Panc1 (cell line): ENCODE measurements around the gene STK39. TPM values are rescaled to one million over a fixed set of nuclear protein-coding genes. Genes with fewer than 3 reads are reported as not detected.

ENCODE experiments used
- ATAC-seq: fragments of 200-7000 bp; cut with Tn5 transposase; 2 replicates; pipeline ENCODE4 v1.9.1; 2020; ENCODE audit warnings: mild to moderate bottlenecking, moderate library complexity
- BruUV-seq: library from RNA; stranded (reverse); fragments of 400-500 nt; replicated peaks from 2 replicates; lab custom pipeline; 2021; lab: Mats Ljungman, UMichigan
- CTCF ChIA-PET: fragments of 300-600 bp; sonication (Branson Sonifier 250); formaldehyde crosslinking; loops from one replicate; lab custom pipeline; 2022; ENCODE audit warnings: antibody characterized with exemption; lab: Charles Lee
- POLR2A ChIA-PET: fragments of 300-600 bp; sonication (Branson Sonifier 250); formaldehyde crosslinking; loops from one replicate; lab custom pipeline; 2022; ENCODE audit warnings: antibody characterized with exemption; lab: Charles Lee
- DNase-seq: peaks from one replicate; pipeline ENCODE4 v3.0.0-alpha.2; 2010; ENCODE audit warnings: low read depth, low spot score
- H3K27ac ChIP-seq: 2 replicates; pipeline ENCODE4 v1.5.1; 2011; ENCODE audit warnings: mild to moderate bottlenecking, low read length, inconsistent platforms
- H3K27me3 ChIP-seq: fragments of 200-500 bp; sonication (Bioruptor generic); 2 replicates; pipeline ENCODE4 v1.6.0; 2014; ENCODE audit warnings: low read length, inconsistent platforms; ENCODE audit not compliant: control insufficient read depth, insufficient read depth
- H3K36me3 ChIP-seq: fragments of 200-500 bp; sonication (Bioruptor generic); 2 replicates; pipeline ENCODE4 v1.5.1; 2014; ENCODE audit warnings: inconsistent platforms, mild to moderate bottlenecking, low read length, moderate library complexity; ENCODE audit not compliant: control insufficient read depth, insufficient read depth
- H3K4me1 ChIP-seq: 2 replicates; pipeline ENCODE4 v1.5.1; 2011; ENCODE audit warnings: inconsistent platforms, mild to moderate bottlenecking, low read length, moderate library complexity; ENCODE audit not compliant: control insufficient read depth, insufficient read depth
- H3K4me3 ChIP-seq, 2 experiments: 2 replicates each; pipeline ENCODE4 v1.5.1; 2011 to 2012; ENCODE audit warnings: low read depth in 2 of 2, low read length in 2 of 2, mild to moderate bottlenecking in 2 of 2, inconsistent platforms in 1 of 2, moderate library complexity in 1 of 2
- H3K9me3 ChIP-seq: fragments of 200-500 bp; sonication (Bioruptor generic); 2 replicates; pipeline ENCODE4 v1.5.1; 2014; ENCODE audit warnings: low read depth, mild to moderate bottlenecking, inconsistent platforms, low read length, moderate library complexity; ENCODE audit not compliant: control insufficient read depth, insufficient read depth
- CTCF ChIP-seq: fragments of 450-650 bp; IDR thresholded peaks from 2 replicates; pipeline ENCODE4 v1.5.1; 2017; ENCODE audit warnings: mild to moderate bottlenecking
- POLR2AphosphoS5 ChIP-seq: IDR thresholded peaks from 2 replicates; pipeline ENCODE4 v1.6.1; 2012; ENCODE audit warnings: mild to moderate bottlenecking, low read depth, low read length, moderate library complexity
- SIN3A ChIP-seq: IDR thresholded peaks from 2 replicates; pipeline ENCODE4 v1.6.1; 2012; ENCODE audit warnings: low read depth, mild to moderate bottlenecking, low read length, moderate library complexity, borderline replicate concordance; ENCODE audit not compliant: insufficient read depth
- TCF7L2 ChIP-seq: IDR thresholded peaks from 2 replicates; pipeline ENCODE4 v1.6.1; 2011; ENCODE audit warnings: mild to moderate bottlenecking, low read depth, low read length, inconsistent platforms
- in situ Hi-C: cut with HindIII; loops from 2 replicates; pipeline ENCODE4 v1.10.0; 2016; ENCODE audit warnings: low sequenced_read_pairs, low pct_unique_long_range_greater_than_20kb
- intact Hi-C: fragments of 100-400 bp; cut with micrococcal nuclease; formaldehyde crosslinking; loops from one replicate; pipeline ENCODE4 v1.10.0; 2022; ENCODE audit not compliant: unreplicated experiment
- total RNA-seq: library from RNA; stranded (reverse); gene quantifications from one replicate; pipeline ENCODE4 v1.2.1, GENCODE V29; 2021; ENCODE audit not compliant: unreplicated experiment
- TF ChIP-seq, protein P1 (sequence below), 2 experiments: IDR thresholded peaks; 2 replicates each; pipeline ENCODE4 v1.6.1; 2011 to 2012; ENCODE audit warnings: low read depth in 2 of 2, control low read depth in 1 of 2, low read length in 1 of 2, mild to moderate bottlenecking in 1 of 2, moderate library complexity in 1 of 2; ENCODE audit not compliant: insufficient read depth in 1 of 2

STK39 gene
- total RNA-seq, 1 experiment from 2014 or later = 14.0 TPM

DNA sequence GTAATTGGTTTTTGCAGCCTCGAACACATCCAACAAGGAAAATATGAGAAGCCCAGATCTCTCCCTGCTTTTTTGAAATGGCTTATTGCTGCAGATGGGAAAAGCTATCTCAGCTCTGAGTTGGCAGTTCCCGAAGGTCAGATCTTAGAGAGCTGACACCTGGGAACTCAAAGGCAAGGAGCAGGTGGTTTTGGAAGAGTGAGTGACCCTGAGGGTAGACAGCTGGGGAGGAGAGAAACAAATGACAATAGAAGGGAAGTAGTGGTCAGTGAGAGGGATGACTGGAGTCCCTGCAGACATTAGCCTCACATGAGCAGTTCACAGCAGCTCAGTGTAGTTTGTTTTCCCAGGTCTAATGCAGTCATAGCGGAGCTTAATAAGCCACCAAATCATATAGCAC is 317.9 kb downstream of the STK39 start:
- no peaks in the 10 kb centered on the region for H3K4me1 ChIP-seq
- no peak for DNase-seq
- POLR2A ChIA-PET = no interaction called here
- in situ Hi-C loops = no loop called here
- no TSS peak for BruUV-seq
- intact Hi-C loops = no loop called here
- H3K9me3 ChIP-seq = no peaks in the 10 kb centered on the region
- H3K36me3 ChIP-seq = no peaks in the 10 kb centered on the region
- H3K27ac ChIP-seq = no peak overlapping the region
- ATAC-seq = no peak
- CTCF ChIA-PET = no interaction called here
- TF ChIP-seq POLR2AphosphoS5 (no peak), SIN3A (no peak), CTCF (no peak), TCF7L2 (no peak)
- TF ChIP-seq, protein P1, sequence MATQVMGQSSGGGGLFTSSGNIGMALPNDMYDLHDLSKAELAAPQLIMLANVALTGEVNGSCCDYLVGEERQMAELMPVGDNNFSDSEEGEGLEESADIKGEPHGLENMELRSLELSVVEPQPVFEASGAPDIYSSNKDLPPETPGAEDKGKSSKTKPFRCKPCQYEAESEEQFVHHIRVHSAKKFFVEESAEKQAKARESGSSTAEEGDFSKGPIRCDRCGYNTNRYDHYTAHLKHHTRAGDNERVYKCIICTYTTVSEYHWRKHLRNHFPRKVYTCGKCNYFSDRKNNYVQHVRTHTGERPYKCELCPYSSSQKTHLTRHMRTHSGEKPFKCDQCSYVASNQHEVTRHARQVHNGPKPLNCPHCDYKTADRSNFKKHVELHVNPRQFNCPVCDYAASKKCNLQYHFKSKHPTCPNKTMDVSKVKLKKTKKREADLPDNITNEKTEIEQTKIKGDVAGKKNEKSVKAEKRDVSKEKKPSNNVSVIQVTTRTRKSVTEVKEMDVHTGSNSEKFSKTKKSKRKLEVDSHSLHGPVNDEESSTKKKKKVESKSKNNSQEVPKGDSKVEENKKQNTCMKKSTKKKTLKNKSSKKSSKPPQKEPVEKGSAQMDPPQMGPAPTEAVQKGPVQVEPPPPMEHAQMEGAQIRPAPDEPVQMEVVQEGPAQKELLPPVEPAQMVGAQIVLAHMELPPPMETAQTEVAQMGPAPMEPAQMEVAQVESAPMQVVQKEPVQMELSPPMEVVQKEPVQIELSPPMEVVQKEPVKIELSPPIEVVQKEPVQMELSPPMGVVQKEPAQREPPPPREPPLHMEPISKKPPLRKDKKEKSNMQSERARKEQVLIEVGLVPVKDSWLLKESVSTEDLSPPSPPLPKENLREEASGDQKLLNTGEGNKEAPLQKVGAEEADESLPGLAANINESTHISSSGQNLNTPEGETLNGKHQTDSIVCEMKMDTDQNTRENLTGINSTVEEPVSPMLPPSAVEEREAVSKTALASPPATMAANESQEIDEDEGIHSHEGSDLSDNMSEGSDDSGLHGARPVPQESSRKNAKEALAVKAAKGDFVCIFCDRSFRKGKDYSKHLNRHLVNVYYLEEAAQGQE (IDR thresholded peaks at IDR 0.05; ENCODE audit: insufficient read depth in 1 of 2, low read depth in 2 of 2, low read length in 1 of 2) = no peak
- H3K27me3 ChIP-seq = no peaks in the 10 kb centered on the region; the same call in none of the 2 replicates
- no peak overlapping the region for H3K4me3 ChIP-seq

DNA sequence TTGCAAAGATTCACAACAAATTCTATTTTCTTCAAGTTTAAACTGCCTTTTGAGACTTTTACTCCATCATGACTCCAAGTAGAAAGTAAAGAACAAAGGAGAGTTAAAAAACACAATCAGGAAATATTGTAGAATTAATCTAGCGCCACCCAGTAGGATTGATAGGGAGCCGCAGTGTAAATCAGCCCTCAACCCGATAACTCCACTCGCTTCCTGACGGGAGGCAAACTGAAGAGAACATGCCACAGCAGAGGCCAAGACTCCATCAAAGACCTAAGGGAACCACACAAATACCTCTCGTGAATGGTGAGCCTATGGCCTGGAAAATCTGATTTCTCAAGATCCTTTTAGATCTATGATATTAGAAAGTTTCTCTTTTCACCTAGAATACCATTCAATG is 319.0 kb downstream of the STK39 start:
- Histone ChIP-seq H3K9me3 (no peaks in the 10 kb centered on the region), H3K4me3 (no peak overlapping the region), H3K36me3 (no peaks in the 10 kb centered on the region), H3K27ac (no peak overlapping the region), H3K27me3 (no peaks in the 10 kb centered on the region; the same call in none of the 2 replicates), H3K4me1 (no peaks in the 10 kb centered on the region)
- no peak for ATAC-seq
- BruUV-seq = no TSS peak
- intact Hi-C loops = no loop called here
- in situ Hi-C loops = no loop called here
- POLR2A ChIA-PET = no interaction called here
- no peak for DNase-seq
- CTCF ChIA-PET = no interaction called here
- no peak for TF ChIP-seq SIN3A
- TF ChIP-seq TCF7L2 = no peak
- no peak for TF ChIP-seq POLR2AphosphoS5
- TF ChIP-seq CTCF = no peak
- TF ChIP-seq, protein P1 (IDR thresholded peaks at IDR 0.05; ENCODE audit: insufficient read depth in 1 of 2, low read depth in 2 of 2, low read length in 1 of 2) = no peak
